NCI-H748 (cell line): ENCODE measurements around the gene TSKU.
"Not testable (repeated sequence)": the region's sequence is repeated elsewhere in the genome, so short reads cannot be mapped to it uniquely, and the experiment has no call there.

ENCODE experiments used
- DNase-seq: peaks from one replicate; lab custom pipeline; 2025; ENCODE audit not compliant: unreplicated experiment; lab: John Stamatoyannopoulos, UW

TSKU gene

GRCh38 chr11:76823481-76824028, 40.4 kb downstream of the TSKU start:
- no peak for DNase-seq

GRCh38 chr11:76824083-76824939, 41.2 kb downstream of the TSKU start:
- DNase-seq, result no peak

- DNase-seq, result no peak
These were observed 42.0 kb downstream of the TSKU start for GRCh38 chr11:76824980-76825725.

GRCh38 chr11:76825726-76826396, 42.7 kb downstream of the TSKU start:
- DNase-seq, result no peak

- not testable (repeated sequence) for DNase-seq
These were observed 43.4 kb downstream of the TSKU start for GRCh38 chr11:76826508-76826907.

- DNase-seq, result not testable (repeated sequence)
These were observed 43.8 kb downstream of the TSKU start for GRCh38 chr11:76827005-76827404.

GRCh38 chr11:76830639-76831327, 47.6 kb downstream of the TSKU start:
- DNase-seq, result no peak

- DNase-seq, result no peak
These were observed 48.6 kb downstream of the TSKU start for GRCh38 chr11:76831686-76832310.

GRCh38 chr11:76832361-76832760, 49.2 kb downstream of the TSKU start:
- DNase-seq, result no peak

GRCh38 chr11:76834151-76834550, 51.0 kb downstream of the TSKU start:
- DNase-seq, result no peak

GRCh38 chr11:76835036-76835435, 51.9 kb downstream of the TSKU start:
- DNase-seq, result no peak

- DNase-seq, result no peak
These were observed 52.9 kb downstream of the TSKU start for GRCh38 chr11:76835928-76836612.

GRCh38 chr11:76836613-76837291, 53.6 kb downstream of the TSKU start:
- DNase-seq, result no peak

- DNase-seq, result no peak
These were observed 54.8 kb downstream of the TSKU start for GRCh38 chr11:76837696-76838677.

GRCh38 chr11:76838678-76839068, 55.5 kb downstream of the TSKU start:
- no peak for DNase-seq

- DNase-seq, result no peak
These were observed 56.2 kb downstream of the TSKU start for GRCh38 chr11:76839311-76839710.

GRCh38 chr11:76841923-76842452, 58.8 kb downstream of the TSKU start:
- DNase-seq, result no peak

- DNase-seq, result no peak
These were observed 60.8 kb downstream of the TSKU start for GRCh38 chr11:76843907-76844306.
